ENCODE data around the gene BMP4. TPM values are rescaled to one million over a fixed set of nuclear protein-coding genes. Genes with fewer than 3 reads are reported as not detected.

Gene BMP4
- polyA plus RNA-seq, 1 donor (not counting 4 experiments of a cell fraction or from before 2014, with no cell fraction given): 6.5 TPM

- DNase-seq (ENCODE audit: low read depth, low spot score) (no peak), FAIRE-seq (no peak)
- no peaks in the 10 kb centered on the region for H3K4me1 ChIP-seq (ENCODE audit: control insufficient read depth, extremely low read depth, insufficient read depth, low read length)
- H3K9me1 ChIP-seq (ENCODE audit: control insufficient read depth, extremely low read depth, insufficient read depth, low read length): no peaks in the 10 kb centered on the region
- H3K27me3 ChIP-seq (ENCODE audit: control insufficient read depth, extremely low read depth, insufficient read depth, low read length): no peaks in the 10 kb centered on the region
- no peaks in the 10 kb centered on the region for H3K9me3 ChIP-seq (ENCODE audit: control insufficient read depth, low read depth, low read length)
- no peak overlapping the region for H3K27ac ChIP-seq (ENCODE audit: control insufficient read depth, insufficient read depth, low read length)
- H3K36me3 ChIP-seq (ENCODE audit: control insufficient read depth in 2 of 2, extremely low read depth in 1 of 2, insufficient read depth in 2 of 2, low read length in 2 of 2): no peaks in the 10 kb centered on the region
- H3K4me3 ChIP-seq (ENCODE audit: control insufficient read depth in 2 of 3, extremely low read depth in 1 of 3, insufficient read depth in 2 of 3, low read depth in 1 of 3, low read length in 3 of 3): no peak overlapping the region
- dilution Hi-C loops (cut with MboI; ENCODE audit: extremely low pct_ligation_motif_present, low sequenced_read_pairs): no loop called here
- no peak overlapping the region for H3K9ac ChIP-seq (ENCODE audit: control insufficient read depth, extremely low read depth, insufficient read depth, low read length)
- H3K4me2 ChIP-seq (ENCODE audit: control insufficient read depth, extremely low read depth, insufficient read depth, low read depth, low read length): no peak overlapping the region
- no peaks in the 10 kb centered on the region for H4K20me1 ChIP-seq (ENCODE audit: control insufficient read depth, extremely low read depth, insufficient read depth, low read length)
- TF ChIP-seq EZH2 (IDR thresholded peaks at IDR 0.05; ENCODE audit: low read length) (no peak), CTCF (optimal IDR thresholded peaks at IDR 0.05 in 1 of 3, IDR thresholded peaks at IDR 0.05 in 1 of 3, conservative IDR thresholded peaks at IDR 0.05 in 1 of 3; ENCODE audit: extremely low read depth in 1 of 3, insufficient read depth in 2 of 3, low read length in 3 of 3) (no peak)
- H2AFZ ChIP-seq (ENCODE audit: control insufficient read depth, low read length): no peak overlapping the region
- H3K79me2 ChIP-seq (ENCODE audit: control insufficient read depth, insufficient read depth, low read length): no peaks in the 10 kb centered on the region
These were observed 46.0 kb upstream of the BMP4 start for GRCh38 chr14:54002653-54003052.

DNA sequence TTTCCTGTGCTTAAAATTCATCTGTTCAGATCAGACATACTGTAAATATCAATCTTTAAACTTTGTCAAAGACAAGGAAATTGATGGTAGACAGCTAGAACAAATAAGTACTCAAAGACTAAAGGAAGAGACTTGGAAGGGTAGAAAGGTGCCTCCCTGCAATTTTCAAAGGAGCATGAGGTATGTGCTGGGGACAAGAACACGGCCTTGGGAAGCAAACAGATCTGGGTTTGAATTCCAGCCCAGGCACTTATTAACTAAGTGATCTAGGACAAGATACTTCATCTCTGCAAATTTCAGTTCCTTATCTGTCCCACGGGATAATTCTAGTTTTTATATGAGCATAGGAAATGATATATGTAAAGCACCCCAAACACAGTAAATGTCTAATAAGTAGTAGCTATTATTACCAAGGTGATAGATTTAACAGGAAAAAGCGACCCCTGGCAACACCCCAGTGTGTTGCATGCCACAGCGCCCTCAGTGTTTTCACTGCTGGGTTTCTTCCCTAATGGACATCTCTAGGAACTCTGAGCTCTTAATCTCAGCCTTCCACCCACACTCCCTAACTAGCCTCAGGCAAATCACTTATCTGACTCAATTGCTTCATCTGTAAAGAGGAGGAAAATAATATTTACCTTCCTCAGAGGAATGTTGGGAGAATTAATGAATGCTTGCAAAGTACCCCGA, 44.7 kb upstream of the BMP4 start:
- Histone ChIP-seq H2AFZ (ENCODE audit: control insufficient read depth, low read length) (no peak overlapping the region), H3K27ac (ENCODE audit: control insufficient read depth, insufficient read depth, low read length) (no peak overlapping the region), H3K27me3 (ENCODE audit: control insufficient read depth, extremely low read depth, insufficient read depth, low read length) (no peaks in the 10 kb centered on the region), H3K4me2 (ENCODE audit: control insufficient read depth, extremely low read depth, insufficient read depth, low read depth, low read length) (no peak overlapping the region), H3K4me1 (ENCODE audit: control insufficient read depth, extremely low read depth, insufficient read depth, low read length) (no peaks in the 10 kb centered on the region), H3K9ac (ENCODE audit: control insufficient read depth, extremely low read depth, insufficient read depth, low read length) (no peak overlapping the region), H3K9me3 (ENCODE audit: control insufficient read depth, low read depth, low read length) (no peaks in the 10 kb centered on the region), H3K9me1 (ENCODE audit: control insufficient read depth, extremely low read depth, insufficient read depth, low read length) (no peaks in the 10 kb centered on the region), H4K20me1 (ENCODE audit: control insufficient read depth, extremely low read depth, insufficient read depth, low read length) (no peaks in the 10 kb centered on the region), H3K36me3 (ENCODE audit: control insufficient read depth in 2 of 2, extremely low read depth in 1 of 2, insufficient read depth in 2 of 2, low read length in 2 of 2) (no peaks in the 10 kb centered on the region), H3K79me2 (ENCODE audit: control insufficient read depth, insufficient read depth, low read length) (no peaks in the 10 kb centered on the region), H3K4me3 (ENCODE audit: control insufficient read depth in 2 of 3, extremely low read depth in 1 of 3, insufficient read depth in 2 of 3, low read depth in 1 of 3, low read length in 3 of 3) (no peak overlapping the region)
- FAIRE-seq: no peak
- no peak for TF ChIP-seq CTCF (optimal IDR thresholded peaks at IDR 0.05 in 1 of 3, IDR thresholded peaks at IDR 0.05 in 1 of 3, conservative IDR thresholded peaks at IDR 0.05 in 1 of 3; ENCODE audit: extremely low read depth in 1 of 3, insufficient read depth in 2 of 3, low read length in 3 of 3)
- no peak for TF ChIP-seq EZH2 (IDR thresholded peaks at IDR 0.05; ENCODE audit: low read length)
- dilution Hi-C loops (cut with MboI; ENCODE audit: extremely low pct_ligation_motif_present, low sequenced_read_pairs): no loop called here
- no peak for DNase-seq (ENCODE audit: low read depth, low spot score)
